Lung microvascular endothelial cell (primary cell): Measurements from ENCODE around the gene IFITM1. TPM values are rescaled to one million over a fixed set of nuclear protein-coding genes. Genes with fewer than 3 reads are reported as not detected.
"Not testable (repeated sequence)": the region's sequence is repeated elsewhere in the genome, so short reads cannot be mapped to it uniquely, and the experiment has no call there.

Experiments used
- DNase-seq, 2 donors: peaks; one replicate each; pipeline versions ENCODE4 v3.0.0 to v3.0.0-alpha.2; 2010; ENCODE audit warnings: low read depth in 2 of 2
- total RNA-seq: library from RNA; depleted of rRNA; stranded (reverse); fragments of >200 nt; gene quantifications from 2 replicates; pipeline ENCODE4 v1.2.1, GENCODE V29; 2014

The IFITM1 gene
- total RNA-seq, 1 donor from 2014 or later = 0.20 TPM

DNA sequence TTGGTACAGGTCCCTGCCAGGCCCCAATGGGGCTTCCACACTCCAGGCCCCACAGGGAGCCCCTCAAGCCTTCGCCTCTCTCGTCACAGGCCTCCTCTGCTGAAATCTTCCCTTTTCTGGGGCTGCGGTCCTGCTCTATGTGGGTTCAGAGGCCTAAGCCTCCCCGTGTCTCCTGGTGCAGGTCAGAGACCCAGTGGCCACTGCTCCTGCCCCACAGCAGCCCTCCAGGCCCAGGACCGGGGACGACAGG is 12.7 kb downstream of the IFITM1 start:
- no peak for DNase-seq

DNA sequence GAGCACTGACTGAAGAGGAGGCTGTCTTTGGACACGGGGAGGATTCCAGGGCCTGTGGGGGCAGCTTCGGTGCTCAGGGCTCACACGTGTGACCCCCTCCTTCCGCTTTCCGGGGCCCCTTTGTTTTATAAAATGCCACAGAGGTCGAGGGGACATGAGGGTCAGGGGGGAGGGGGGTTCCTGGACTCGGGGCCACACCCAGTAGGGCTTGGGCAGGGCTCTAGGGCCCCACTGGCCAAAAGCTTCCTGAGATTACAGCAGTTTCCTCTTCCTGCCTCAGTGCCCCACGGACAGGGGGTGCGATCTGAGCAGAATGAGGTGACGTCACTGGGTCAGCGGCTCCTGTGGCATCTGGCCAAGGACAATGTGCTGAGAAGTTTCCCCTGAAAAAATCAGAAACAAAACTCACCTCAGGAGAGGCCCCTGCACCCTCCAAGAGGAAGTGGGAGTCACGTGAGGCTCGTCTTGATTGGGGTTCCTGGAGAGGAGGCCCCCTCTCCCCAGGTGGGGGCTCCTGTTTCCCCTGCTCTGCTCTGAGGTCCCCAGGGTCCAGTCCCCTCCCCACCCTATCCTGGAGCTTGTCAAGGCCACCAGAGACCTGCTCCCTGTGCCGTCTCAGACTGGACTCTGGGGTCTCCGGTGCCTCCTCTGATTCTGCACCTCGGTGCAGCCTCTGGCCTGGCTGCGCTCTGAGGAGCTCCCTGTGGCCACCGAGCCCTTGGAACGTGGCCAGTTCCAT is 13.2 kb downstream of the IFITM1 start:
- peak; percentile 85 to 92 for DNase-seq

DNA sequence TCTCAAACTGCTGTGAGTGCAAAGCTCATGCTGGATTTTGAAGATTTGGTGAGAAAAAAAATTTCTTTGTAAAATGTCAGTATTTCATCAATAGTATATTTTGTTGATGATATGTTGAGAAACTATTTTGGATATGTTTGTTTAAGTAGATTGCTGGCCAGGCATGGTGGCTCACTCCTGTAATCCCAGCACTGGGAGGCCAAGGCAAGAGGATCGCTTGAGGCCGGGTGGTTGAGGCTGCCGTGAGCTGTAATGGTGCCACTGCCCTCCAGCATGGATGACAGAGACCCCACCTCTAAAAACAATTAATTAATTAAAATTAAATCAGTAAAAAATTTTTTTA is 13.7 kb downstream of the IFITM1 start:
- DNase-seq = no peak

DNA sequence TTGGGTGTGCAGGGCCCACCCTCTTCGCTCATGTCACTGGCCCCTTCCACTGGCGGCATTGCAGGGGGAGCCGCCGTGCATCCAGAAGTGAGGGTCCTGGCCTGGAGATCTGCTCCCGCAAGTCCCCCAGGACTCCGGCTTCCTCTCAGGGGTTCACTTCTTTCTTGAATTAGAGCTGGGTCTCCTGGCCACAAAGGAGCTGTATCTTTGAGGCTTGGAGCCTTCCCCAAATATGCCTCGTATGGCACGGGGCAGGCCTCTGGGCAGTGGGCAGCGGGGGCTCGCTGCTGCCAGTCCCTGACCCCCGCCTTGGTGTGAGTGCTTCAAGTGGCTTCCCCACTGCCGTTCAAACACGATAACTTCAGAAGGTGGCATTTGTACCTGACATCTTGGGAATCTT is 14.2 kb downstream of the IFITM1 start:
- DNase-seq = no peak

DNA sequence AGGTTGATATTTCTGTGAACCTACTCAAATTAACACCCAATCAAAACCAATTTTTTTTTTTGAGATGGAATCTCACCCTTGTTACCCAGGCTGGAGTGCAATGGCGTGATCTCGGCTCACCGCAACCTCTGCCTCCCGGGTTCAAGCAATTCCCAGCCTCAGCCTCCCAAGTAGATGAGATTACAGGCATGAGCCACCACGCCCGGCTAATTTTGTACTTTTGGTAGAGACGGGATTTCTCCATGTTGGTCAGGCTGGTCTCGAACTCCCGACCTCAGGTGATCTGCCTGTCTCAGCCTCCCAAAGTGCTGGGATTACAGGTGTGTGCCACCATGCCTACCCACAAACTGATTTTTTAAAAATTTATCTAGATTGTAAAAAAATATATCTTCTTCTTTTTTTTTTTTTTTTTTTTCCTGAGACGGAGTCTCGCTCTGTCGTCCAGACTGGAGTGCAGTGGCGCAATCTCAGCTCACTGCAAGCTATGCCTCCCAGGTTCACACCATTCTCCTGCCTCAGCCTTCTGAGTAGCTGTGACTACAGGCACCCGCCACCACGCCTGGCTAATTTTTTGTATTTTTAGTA is 14.8 kb downstream of the IFITM1 start:
- DNase-seq = not testable (repeated sequence)

DNA sequence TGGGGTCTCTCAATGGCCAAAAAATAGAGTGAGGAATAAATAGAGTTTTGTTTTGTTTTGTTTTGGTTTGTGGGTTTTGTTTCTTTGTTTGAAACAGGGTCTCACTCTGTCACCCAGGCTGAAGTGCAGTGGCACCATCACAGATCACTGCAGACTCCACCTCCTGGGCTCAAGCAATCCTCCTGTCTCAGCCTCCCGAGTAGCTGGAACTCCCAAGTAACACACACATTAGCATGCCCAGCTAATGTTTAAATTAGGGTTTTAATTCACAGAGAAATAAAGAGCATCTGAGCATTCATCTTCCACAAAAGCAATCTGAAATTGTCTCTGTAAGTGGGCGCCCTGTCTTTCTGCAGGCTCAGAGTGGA is 16.0 kb downstream of the IFITM1 start:
- DNase-seq = no peak

DNA sequence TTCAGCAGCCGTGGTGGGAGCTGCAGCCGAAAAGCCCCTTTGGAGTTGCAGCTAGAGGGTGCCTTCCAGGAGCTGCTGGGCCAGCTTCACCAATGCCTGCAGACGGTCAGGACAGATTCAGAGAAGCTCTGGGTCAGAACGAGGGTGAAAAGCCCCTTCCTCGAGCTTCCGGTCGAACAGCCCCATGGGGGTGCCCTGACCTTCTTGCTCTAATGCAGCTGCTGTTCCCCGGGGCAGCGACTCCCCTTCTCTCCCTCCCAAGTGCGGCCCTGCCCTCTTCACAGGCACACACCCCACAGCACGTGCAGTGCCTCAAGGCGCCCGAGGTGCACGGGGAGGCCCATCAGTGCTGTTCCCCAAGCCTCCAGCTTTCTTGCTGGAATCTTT is 16.5 kb downstream of the IFITM1 start:
- no peak for DNase-seq

DNA sequence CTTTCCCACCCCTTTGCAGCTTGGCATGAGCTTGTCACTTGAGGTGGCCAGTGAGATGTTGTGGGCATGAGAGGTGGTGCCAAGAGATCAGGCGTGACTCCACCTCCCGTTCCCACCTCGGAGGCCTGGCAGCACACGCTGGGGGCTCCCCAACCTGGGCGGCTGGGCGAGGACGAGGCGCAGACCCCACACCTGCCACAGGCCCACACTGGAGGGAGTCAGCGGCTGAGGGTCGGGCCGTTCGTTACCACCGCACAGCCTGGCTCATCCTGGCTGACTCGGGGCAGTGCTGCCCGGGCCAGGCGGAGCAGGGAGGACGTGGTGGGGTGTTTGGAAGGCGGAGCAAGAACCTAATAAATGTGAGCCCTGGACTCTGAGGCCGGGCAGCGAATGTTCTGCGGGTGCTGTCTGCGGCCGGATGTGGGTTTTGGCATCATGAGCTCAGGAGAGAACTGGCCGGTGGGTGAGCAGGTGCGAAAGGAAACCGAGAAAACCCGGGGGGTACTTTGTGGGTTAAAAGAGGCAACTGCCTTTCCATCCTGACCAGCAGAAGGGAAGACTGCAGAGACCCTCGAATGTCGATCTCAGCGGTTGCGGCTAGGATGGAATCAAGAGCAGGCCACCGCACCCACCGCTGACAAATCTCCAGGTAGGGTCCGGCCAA is 17.0 kb downstream of the IFITM1 start:
- DNase-seq = no peak

DNA sequence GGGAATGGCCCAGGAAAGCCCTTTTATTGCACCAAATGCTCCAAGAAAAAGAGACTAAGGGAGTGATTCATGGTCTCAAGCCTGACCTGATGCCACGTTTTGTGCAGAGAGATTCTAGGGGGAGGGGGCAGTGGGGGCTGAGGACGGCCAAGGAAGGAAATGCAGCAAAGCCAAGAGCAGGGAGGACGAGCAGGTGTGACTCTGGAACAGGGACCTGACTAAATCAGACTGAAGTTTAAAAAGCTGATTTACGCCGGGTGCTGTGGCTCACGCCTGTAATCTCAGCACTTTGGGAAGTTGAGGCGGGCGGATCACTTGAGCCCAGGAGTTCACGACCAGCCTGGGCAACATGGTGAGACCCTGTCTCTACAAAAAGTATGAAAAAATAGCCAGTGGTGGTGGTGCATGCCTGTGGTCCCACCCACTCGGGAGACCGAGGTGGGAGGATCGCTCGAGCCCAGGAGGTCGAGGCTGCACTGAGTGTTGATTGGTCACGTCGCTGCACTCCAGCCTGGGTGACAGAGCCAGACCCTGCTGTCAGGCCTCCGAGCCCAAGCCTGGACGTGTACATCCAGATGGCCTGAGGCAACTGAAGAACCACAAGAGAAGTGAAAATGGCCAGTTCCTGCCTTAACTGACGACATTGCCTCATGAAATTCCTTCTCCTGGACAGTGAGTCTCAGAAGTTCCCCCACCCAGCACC is 17.7 kb downstream of the IFITM1 start:
- no peak for DNase-seq

DNA sequence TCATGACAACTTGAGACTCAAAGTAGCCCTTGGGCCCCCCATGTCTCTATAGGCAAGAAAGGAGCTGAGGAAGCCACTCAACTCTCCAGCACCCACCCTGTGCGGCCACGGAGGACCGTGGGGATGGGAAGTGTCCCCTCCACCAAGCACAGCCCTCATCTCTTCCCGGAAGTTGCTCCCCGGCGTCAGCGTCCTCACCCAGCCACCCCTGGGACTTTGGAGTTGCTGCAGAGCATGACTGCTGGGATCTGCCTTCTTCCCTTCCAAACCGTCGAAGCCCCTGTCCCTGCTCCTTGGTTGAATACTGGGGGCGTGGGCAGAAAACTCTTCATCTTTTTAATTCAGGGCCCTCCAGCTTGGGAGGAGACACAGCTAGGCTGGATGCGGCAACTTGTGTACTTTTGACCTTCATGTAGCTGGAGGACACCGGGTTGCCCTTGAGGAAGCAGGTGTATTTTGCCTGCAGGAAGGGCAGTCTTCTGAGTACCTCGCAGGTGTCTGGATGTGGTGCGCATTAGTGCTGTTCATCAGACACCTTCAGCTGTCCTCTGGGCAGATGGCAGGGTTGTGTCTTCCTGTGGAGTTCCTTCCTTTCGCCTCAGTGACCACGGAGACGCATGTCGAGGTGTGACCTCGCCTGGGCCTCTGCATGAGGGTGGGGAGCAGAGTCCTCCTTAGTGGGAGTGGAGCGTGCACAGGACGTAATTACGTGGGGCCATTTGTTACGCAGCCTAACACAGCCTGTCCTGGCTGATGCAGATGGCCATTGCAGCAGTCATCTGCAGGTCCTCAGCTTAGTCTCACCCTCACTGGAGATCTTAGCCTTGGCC is 19.0 kb downstream of the IFITM1 start:
- no peak for DNase-seq

DNA sequence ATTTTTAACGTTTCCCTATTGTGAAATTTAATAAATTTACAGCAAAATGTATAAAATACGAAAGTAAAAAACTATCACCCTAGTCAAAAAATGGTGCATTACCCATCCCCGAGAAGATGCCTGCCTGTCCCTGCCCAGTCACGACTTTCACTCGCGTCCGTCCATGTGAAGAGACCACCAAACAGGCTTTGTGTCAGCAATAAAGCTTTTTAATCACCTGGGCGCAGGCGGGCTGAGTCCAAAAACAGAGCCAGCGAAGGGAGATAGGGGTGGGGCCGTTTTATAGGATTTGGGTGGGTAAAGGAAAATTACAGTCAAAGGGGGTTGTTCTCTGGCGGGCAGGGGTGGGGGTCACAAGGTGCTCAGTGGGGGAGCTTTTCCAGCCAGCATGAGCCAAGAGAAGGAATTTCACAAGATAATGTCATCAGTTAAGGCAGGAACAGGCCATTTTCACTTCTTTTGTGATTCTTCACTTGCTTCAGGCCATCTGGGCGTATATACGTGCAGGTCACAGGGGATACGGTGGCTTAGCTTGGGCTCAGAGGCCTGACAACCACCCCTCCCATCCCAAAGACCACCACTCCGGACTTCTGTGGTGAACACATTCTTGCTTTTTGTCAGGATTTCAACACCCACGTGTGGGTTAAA is 19.9 kb downstream of the IFITM1 start:
- DNase-seq = not testable (repeated sequence)

DNA sequence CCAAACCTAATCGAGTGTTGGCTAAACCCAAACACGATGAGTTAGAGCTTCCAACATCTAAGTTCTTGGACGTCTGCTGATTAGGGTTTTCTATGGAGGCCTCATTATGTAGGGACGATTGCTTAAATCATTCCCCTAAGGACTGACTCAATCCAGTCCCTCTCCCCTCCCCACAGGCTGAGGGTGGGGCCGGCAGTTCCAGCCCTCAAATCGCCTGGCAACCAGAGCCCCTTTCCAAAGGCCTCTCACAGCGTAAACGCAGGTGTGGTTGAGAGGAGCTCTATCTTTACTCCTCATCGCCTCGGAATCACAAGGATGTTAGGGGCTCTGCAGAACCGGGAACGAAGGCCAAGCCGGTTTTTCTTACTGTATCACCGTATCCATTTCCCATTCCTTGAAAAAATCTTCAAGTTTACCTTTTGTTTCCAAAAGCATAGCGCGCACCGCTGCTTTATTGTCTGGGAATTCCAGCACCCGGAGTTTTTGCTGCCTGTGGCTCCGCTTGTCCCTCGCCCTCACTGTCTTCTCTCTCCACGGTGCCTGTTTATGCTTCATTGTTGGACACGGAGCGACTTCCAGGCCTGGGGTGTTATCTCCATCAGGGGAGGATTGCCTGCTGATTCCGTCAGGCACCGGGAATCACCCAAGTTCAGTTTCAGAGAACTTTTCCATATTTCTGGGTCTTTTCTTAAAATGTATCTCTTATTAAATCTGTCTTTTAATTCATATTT is 20.6 kb downstream of the IFITM1 start:
- no peak for DNase-seq

DNA sequence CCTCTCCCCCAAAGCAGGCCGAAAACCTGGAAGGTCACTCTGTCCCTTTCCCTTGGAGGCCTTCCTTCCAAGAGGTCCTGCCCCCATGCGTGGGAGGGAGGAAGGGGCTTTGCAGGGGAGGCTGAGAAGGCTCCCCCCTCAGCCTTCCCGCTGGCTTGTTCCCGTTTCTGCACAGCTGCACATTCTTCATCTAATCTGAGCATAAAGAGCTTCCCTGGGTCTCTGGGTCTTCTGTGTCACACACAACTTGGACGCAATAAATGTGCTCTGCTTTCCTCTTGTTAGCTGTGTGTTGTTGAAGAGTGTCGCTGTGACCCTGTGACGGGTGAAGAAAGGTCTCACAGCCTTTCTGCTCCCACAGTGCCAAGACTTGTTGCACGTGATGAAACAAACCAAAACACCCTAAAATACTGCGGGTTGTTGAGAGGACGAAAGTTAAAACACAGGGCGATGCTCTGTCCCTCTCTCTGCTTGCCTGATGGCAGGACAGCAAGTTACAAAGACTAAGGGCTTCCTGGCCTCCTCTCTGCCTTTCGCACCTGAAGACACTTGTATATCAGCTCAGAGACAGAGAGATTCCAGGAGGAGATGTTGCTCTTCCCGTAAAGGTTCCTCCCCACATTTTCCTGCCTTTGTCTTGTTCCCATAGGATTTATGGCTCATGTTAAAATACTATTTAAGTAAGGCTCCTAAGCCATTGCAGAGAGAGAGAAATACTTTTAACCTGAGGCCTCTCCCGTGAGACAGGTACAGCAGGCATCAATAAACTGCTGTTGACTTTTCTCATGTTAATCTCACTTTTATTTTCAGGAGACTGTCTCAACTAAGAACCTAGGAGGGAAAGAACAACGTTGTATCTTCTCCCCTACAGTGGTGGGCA is 22.2 kb downstream of the IFITM1 start:
- peak in 1 of 2 donors; percentile 45 for DNase-seq

DNA sequence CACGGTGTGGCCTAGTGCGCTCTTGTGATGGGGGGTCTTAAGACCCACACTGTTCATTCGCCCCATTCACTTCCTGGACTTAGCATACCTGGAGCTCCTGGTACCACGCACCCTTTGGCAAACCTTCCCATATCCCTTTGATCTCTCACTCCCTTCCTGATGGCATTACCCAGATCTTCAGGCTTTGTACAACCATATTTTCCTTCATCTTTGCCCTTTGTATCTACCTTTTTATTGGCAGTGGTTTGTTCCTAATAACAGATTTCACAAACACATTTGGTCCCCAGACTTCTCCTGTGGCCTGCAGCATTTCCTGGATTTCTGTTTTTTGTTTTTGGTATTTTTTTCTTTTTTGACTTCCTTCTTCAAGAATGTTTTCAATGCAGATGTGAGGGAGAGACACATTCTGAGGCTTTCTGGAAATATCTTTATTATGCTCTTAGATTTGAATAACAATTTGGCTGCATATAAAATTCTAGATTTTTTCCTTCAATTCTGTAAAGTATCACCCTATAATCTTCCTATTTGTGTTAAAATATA is 22.9 kb downstream of the IFITM1 start:
- no peak for DNase-seq

DNA sequence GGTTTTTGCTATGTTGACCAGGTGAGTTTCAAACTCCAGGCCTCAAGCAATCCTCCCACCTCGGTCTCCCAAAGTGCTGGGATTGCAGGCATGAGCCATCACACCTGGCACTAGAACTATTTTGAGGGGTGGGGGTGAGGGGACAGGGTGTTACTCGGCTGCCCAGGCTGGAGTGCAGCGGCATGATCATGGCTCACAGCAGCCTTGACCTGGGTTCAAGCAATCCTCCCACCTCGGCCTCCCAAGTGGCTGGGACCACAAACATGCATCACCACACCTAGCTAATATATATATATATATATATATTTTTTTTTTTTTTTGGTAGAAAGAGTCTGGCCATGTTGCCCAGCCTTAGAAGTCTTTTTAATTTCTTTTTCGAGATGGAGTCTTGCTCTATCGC is 23.9 kb downstream of the IFITM1 start:
- DNase-seq = no peak

DNA sequence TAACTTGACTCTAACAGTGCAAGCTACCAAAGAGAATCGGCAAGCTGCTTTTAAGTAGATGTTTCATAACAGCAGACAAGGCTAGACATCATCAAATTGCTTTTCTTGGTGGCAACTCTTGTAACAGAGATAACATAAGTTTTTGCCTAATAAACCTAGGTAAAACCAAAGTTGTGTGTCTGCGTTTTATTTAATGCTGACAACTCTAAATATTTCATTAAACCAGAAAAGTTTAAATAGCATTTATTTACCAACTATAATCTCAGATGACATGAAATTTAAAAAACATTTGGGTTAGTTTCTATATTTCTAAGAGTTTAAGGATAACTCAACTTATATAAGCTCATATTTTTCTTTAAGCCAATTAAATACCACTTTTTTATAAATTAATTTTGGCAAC is 26.1 kb downstream of the IFITM1 start:
- no peak for DNase-seq

DNA sequence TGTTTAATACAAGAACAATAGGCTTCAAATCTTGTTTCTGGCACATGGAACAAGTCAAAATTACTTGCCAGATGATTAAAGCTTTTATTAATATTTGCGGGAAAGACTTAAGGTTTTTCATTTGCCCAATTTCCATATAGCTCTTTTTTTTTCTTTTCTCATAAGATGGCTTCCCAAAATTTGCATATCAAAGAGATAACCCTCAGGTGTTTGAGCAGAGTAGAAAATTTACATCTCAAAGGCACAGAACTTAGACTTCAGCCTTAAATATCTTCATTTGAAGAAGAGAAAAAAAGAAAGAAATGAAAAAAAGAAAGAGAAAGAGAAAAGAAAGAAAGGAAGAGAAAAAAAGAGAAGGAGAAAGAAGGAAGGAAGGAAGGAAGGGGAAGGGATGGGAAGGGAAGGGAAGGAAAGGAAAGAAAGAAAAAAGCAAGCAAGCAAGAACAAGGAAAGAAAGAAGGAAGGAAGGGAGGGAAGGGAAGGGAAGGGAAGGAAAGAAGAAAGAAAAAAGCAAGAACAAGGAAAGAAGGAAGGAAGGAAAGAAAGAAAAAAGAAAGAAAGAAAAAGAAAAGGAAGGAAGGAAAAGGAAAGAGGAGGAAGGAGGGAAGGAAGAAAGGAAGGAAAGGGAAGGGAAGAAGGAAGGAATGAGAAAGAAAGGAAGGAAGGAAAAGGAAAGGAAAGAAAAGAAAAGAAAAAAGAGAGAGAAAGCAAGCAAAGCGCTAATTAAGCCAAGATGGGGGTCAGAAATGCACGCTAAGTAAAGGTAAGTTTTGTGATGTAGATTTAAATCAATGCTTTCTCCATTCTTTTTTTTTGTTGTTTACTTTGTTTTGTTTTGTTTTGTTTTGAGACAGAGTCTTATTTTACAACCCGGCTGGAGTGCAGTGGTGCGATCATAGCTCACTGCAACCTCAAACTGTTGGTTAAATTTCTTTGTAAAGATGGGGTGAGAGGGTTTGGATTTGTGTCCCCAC is 27.0 kb downstream of the IFITM1 start:
- DNase-seq = no peak

DNA sequence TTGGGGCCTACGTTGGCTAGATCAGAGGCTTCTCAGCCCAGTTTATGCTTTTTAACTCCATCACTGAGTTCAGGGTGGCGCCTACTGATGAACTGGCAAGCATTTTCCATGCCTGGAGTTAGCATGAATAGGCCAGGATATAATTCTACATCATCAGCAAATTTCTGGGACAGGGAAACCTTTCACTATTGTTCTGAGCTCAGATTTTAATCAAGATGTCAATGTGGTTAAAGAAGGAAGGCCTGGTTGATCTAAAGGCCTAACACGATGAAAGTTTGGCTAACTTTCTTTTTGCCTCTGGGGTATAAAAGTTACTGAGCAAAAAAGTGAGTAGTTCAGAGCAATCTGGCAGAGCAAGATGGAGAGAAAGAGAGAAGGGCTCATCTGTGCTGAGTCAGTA is 28.5 kb downstream of the IFITM1 start:
- DNase-seq = peak in 1 of 2 donors; percentile 61
